Measurements from ENCODE around the gene NOL9. TPM values are rescaled to one million over a fixed set of nuclear protein-coding genes. Genes with fewer than 3 reads are reported as not detected.
A peak's percentile ranks its signal among the peaks of the same experiment; 100 is the strongest.

The NOL9 gene
- polyA plus RNA-seq, 3 donors: 3.7 to 11.5 (median 7.6) TPM

DNA sequence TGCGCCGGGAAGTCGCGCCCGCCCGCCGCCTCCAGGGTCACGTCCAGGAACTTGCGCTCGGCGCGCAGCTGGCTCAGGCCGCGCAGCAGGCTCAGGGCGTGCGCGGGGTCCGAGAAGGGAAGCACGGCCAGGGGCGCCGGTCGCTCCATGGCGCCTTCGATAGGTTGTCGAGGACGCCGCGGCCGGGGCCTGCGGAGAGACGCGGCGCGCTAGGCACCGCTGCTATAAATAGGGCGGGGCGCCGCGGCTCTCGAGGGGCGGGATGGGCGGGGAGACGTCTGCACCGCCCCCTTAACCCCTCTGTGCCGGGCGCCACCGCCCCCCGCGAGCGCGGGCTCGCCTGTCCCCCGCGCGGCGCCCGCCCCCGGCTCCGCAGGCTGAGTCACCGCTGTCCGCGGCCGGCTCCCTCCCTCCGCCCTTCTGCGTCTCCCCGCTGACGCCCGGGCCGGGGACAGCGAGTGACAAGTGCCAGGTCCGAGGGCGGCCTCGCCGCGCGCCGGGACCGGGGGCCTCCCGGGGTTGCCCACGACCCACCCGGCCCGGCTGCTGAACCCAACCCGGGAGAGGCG is 48.4 kb upstream of the NOL9 start, which contains the start of gene KLHL21:
KLHL21 (minus strand) TSS at position 201 of the 569 bp plus-strand sequence; CDS start at position 149, 52 bp downstream.
- peak within 1 kb of the TSS; percentile 97 for H3K9ac ChIP-seq (ENCODE audit: insufficient read depth, low read length, poor library complexity, severe bottlenecking)
- H3K27me3 Mint-ChIP-seq (ENCODE audit: low read depth in 3 of 3): peaks cover 3 to 9% (median 9%) of the 10 kb centered on the region in 3 donors
- H3K27me3 ChIP-seq (ENCODE audit: control insufficient read depth in 2 of 2, insufficient read depth in 2 of 2, low read length in 2 of 2): no peaks in the 10 kb centered on the region
- H3K9me3 ChIP-seq (replicated peaks in 1 of 2; ENCODE audit: control insufficient read depth in 1 of 2, insufficient read depth in 1 of 2, low read length in 2 of 2): no peaks in the 10 kb centered on the region
- TF ChIP-seq, protein P1, sequence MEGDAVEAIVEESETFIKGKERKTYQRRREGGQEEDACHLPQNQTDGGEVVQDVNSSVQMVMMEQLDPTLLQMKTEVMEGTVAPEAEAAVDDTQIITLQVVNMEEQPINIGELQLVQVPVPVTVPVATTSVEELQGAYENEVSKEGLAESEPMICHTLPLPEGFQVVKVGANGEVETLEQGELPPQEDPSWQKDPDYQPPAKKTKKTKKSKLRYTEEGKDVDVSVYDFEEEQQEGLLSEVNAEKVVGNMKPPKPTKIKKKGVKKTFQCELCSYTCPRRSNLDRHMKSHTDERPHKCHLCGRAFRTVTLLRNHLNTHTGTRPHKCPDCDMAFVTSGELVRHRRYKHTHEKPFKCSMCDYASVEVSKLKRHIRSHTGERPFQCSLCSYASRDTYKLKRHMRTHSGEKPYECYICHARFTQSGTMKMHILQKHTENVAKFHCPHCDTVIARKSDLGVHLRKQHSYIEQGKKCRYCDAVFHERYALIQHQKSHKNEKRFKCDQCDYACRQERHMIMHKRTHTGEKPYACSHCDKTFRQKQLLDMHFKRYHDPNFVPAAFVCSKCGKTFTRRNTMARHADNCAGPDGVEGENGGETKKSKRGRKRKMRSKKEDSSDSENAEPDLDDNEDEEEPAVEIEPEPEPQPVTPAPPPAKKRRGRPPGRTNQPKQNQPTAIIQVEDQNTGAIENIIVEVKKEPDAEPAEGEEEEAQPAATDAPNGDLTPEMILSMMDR (IDR thresholded peaks at IDR 0.05): no peak
- peak; percentile 86 to 93 (median 90) for DNase-seq
- peak within 1 kb of the TSS; percentile 98 to 99 for H3K27ac ChIP-seq (ENCODE audit: low read depth in 1 of 2, low read length in 2 of 2)
- H3K4me3 ChIP-seq (replicated peaks in 1 of 3; ENCODE audit: low read depth in 2 of 3, low read length in 3 of 3): peak within 1 kb of the TSS; percentile 74 to 93 (median 78)
- peaks cover 3 to 5% of the 10 kb centered on the region in 2 donors for H3K36me3 ChIP-seq (replicated peaks in 1 of 2; ENCODE audit: control insufficient read depth in 1 of 2, insufficient read depth in 2 of 2, low read length in 2 of 2)
- intact Hi-C loops (cut with micrococcal nuclease): loop anchor here in 1 of 2 donors (1.0 to 10.0 kb wide), 2 partner anchors 11 to 182 kb away; partner anchors contain the start of genes CAMTA1 and PHF13
- peak within 1 kb of the TSS; percentile 89 to 95 for H3K4me3 Mint-ChIP-seq
- H3K4me2 ChIP-seq (replicated peaks; ENCODE audit: extremely low read depth, low read length, poor library complexity, severe bottlenecking): peak within 1 kb of the TSS; percentile 94
- peak within 1 kb of the TSS; percentile 97 to 99 (median 98) for H3K27ac Mint-ChIP-seq
- peak within 1 kb of the TSS; percentile 84 for H2AFZ ChIP-seq (ENCODE audit: insufficient read depth, low read depth, low read length, poor library complexity, severe bottlenecking)
- H3K9me3 Mint-ChIP-seq: peaks cover 0 to 2% (median 0%) of the 10 kb centered on the region in 7 donors
- H3K4me1 Mint-ChIP-seq: peaks cover 33% of the 10 kb centered on the region
- H3K4me1 ChIP-seq (ENCODE audit: control insufficient read depth in 1 of 2, insufficient read depth in 2 of 2, low read length in 2 of 2): peaks cover 40 to 55% of the 10 kb centered on the region in 2 donors
- H3K79me2 ChIP-seq (ENCODE audit: insufficient read depth, low read length): peaks cover 47% of the 10 kb centered on the region
- peaks cover 8 to 19% of the 10 kb centered on the region in 2 donors for H3K36me3 Mint-ChIP-seq
- peaks cover 46% of the 10 kb centered on the region for H4K20me1 ChIP-seq (ENCODE audit: insufficient read depth, low read length)
- under 1% methylated on average over 73 of the region's 84 CpGs for WGBS (ENCODE audit: insufficient coverage)

DNA sequence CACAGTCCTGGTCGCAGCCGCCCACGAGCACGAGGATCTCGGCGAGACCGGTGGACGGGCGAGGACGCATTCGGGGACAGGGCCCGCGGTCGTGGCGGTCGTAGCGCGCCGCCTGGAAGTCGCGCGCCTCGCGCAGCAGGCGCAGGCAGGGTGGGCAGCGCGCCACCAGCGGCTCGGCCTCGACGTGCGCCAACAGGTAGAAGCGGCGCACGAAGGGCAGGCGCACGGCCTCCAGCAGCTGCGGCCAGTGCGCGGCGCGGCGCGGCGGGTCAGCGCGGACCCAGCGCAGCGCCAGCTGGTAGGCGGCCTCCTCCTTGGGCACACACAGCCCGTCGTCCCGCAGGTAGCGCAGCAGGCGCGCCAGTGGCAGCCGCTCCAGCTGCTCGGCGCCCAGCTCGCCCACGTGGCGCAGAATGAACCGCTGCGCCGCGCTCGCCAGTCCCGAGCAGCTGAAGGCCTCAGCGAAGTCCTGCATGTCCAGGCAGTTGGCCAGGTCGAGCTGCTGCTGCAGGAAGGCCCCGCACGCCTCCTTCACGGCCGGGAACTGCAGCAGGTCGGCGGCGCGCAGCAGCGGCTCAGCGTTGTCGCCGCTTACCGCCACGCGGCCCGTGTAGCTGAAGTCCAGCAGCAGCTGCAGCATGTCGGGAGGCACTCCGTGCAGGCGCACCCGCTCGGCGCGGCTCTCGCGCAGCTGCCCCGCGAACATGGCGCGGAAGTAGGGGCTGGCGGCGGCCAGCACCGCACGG is 47.8 kb upstream of the NOL9 start:
- peak overlapping the region; percentile 94 for H3K4me2 ChIP-seq (replicated peaks; ENCODE audit: extremely low read depth, low read length, poor library complexity, severe bottlenecking)
- H3K27me3 ChIP-seq (ENCODE audit: control insufficient read depth in 2 of 2, insufficient read depth in 2 of 2, low read length in 2 of 2): no peaks in the 10 kb centered on the region
- peak overlapping the region; percentile 89 to 95 for H3K4me3 Mint-ChIP-seq
- H3K9me3 Mint-ChIP-seq: peaks cover 0 to 2% (median 0%) of the 10 kb centered on the region in 7 donors
- H3K36me3 Mint-ChIP-seq: peaks cover 15 to 25% of the 10 kb centered on the region in 2 donors
- H3K4me1 ChIP-seq (ENCODE audit: control insufficient read depth in 1 of 2, insufficient read depth in 2 of 2, low read length in 2 of 2): peaks cover 40 to 62% of the 10 kb centered on the region in 2 donors
- H4K20me1 ChIP-seq (ENCODE audit: insufficient read depth, low read length): peaks cover 53% of the 10 kb centered on the region
- H3K36me3 ChIP-seq (replicated peaks in 1 of 2; ENCODE audit: control insufficient read depth in 1 of 2, insufficient read depth in 2 of 2, low read length in 2 of 2): peaks cover 10 to 12% of the 10 kb centered on the region in 2 donors
- TF ChIP-seq, protein P1 (IDR thresholded peaks at IDR 0.05): no peak
- H2AFZ ChIP-seq (ENCODE audit: insufficient read depth, low read depth, low read length, poor library complexity, severe bottlenecking): peak overlapping the region; percentile 40
- peak in 1 of 3 donors; percentile 43 for DNase-seq
- peaks cover 53% of the 10 kb centered on the region for H3K79me2 ChIP-seq (ENCODE audit: insufficient read depth, low read length)
- H3K27ac Mint-ChIP-seq: peak overlapping the region; percentile 96 to 98 (median 97)
- H3K9ac ChIP-seq (ENCODE audit: insufficient read depth, low read length, poor library complexity, severe bottlenecking): peak overlapping the region; percentile 97
- H3K4me3 ChIP-seq (replicated peaks in 1 of 3; ENCODE audit: low read depth in 2 of 3, low read length in 3 of 3): peak overlapping the region; percentile 64 to 93 (median 78)
- no peaks in the 10 kb centered on the region for H3K9me3 ChIP-seq (replicated peaks in 1 of 2; ENCODE audit: control insufficient read depth in 1 of 2, insufficient read depth in 1 of 2, low read length in 2 of 2)
- H3K27me3 Mint-ChIP-seq (ENCODE audit: low read depth in 3 of 3): peaks cover 2 to 7% (median 3%) of the 10 kb centered on the region in 3 donors
- H3K27ac ChIP-seq (ENCODE audit: low read depth in 1 of 2, low read length in 2 of 2): peak overlapping the region; percentile 98 to 99
- under 1% methylated on average over 103 of the region's 103 CpGs for WGBS (ENCODE audit: insufficient coverage)
- intact Hi-C loops (cut with micrococcal nuclease): loop anchor here in 1 of 2 donors (2.0 to 10.0 kb wide), 2 partner anchors 21 to 183 kb away; partner anchors contain the start of gene CAMTA1
- H3K4me1 Mint-ChIP-seq: peaks cover 35% of the 10 kb centered on the region

Data from CD14-positive monocyte (primary cell).